Calu3 (cell line): ENCODE data around the gene SLC39A11. TPM values are rescaled to one million over a fixed set of nuclear protein-coding genes. Genes with fewer than 3 reads are reported as not detected.

Source experiments
- BruUV-seq: library from RNA; stranded (reverse); fragments of 400-500 nt; replicated peaks from 2 replicates; lab custom pipeline; 2021; lab: Mats Ljungman, UMichigan
- CTCF ChIA-PET: fragments of 300-600 bp; sonication (Branson Sonifier 250); formaldehyde crosslinking; loops from one replicate; lab custom pipeline; 2022; ENCODE audit warnings: antibody characterized with exemption; lab: Charles Lee
- DNase-seq: peaks from one replicate; pipeline ENCODE4 v3.0.0; 2022
- H3K27ac Mint-ChIP-seq: one replicate; pipeline ENCODE4 v1.8.0; 2022; ENCODE audit warnings: mixed read lengths; ENCODE audit not compliant: unreplicated experiment
- H3K27me3 Mint-ChIP-seq: one replicate; pipeline ENCODE4 v1.8.0; 2022; ENCODE audit warnings: mixed read lengths; ENCODE audit not compliant: unreplicated experiment
- H3K36me3 Mint-ChIP-seq: one replicate; pipeline ENCODE4 v1.8.0; 2022; ENCODE audit warnings: mild to moderate bottlenecking, moderate library complexity, mixed read lengths; ENCODE audit not compliant: insufficient read depth, unreplicated experiment
- H3K4me1 Mint-ChIP-seq: one replicate; pipeline ENCODE4 v1.8.0; 2022; ENCODE audit warnings: mild to moderate bottlenecking, low read depth, mixed read lengths; ENCODE audit not compliant: unreplicated experiment
- H3K4me3 Mint-ChIP-seq: one replicate; pipeline ENCODE4 v1.8.0; 2022; ENCODE audit warnings: mild to moderate bottlenecking, low read depth, moderate library complexity, mixed read lengths; ENCODE audit not compliant: unreplicated experiment
- H3K9me3 Mint-ChIP-seq: one replicate; pipeline ENCODE4 v1.8.0; 2022; ENCODE audit warnings: low read depth, mixed read lengths; ENCODE audit not compliant: unreplicated experiment
- intact Hi-C: fragments of 100-400 bp; cut with micrococcal nuclease; formaldehyde crosslinking; loops from one replicate; pipeline ENCODE4 v1.10.0; 2022; ENCODE audit not compliant: unreplicated experiment
- total RNA-seq: library from RNA; stranded (reverse); gene quantifications from 2 replicates; pipeline ENCODE4 v1.2.3, GENCODE V29; 2022
- TF ChIP-seq, protein P1 (sequence below): fragments of 200-600 bp; IDR thresholded peaks from one replicate; pipeline ENCODE4 v1.8.0; 2022; ENCODE audit warnings: antibody characterized with exemption; ENCODE audit not compliant: unreplicated experiment

The SLC39A11 gene
- total RNA-seq, 1 experiment from 2014 or later, result 60.3 TPM

DNA sequence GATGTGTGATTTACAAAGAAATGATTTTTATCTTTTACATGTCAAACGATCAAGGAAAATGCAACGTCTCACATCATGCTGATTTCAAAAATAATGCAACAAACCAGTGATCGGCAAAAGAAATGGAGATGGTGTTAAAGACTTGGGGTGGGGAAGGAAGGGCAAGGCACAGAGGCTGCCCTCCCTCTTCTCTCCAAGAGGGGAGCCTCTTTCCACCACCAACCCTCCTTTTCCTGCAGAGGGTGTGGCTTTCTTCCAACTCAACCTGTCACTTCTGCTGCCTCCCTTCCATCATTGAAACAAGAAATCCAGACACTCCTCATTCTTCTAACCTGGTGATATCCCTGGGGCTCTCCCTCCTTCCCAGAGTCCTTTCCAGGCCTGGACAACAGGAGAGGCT, 320.8 kb downstream of the SLC39A11 start:
- TF ChIP-seq, protein P1, sequence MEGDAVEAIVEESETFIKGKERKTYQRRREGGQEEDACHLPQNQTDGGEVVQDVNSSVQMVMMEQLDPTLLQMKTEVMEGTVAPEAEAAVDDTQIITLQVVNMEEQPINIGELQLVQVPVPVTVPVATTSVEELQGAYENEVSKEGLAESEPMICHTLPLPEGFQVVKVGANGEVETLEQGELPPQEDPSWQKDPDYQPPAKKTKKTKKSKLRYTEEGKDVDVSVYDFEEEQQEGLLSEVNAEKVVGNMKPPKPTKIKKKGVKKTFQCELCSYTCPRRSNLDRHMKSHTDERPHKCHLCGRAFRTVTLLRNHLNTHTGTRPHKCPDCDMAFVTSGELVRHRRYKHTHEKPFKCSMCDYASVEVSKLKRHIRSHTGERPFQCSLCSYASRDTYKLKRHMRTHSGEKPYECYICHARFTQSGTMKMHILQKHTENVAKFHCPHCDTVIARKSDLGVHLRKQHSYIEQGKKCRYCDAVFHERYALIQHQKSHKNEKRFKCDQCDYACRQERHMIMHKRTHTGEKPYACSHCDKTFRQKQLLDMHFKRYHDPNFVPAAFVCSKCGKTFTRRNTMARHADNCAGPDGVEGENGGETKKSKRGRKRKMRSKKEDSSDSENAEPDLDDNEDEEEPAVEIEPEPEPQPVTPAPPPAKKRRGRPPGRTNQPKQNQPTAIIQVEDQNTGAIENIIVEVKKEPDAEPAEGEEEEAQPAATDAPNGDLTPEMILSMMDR, result no peak
- no peak overlapping the region for H3K4me3 Mint-ChIP-seq

DNA sequence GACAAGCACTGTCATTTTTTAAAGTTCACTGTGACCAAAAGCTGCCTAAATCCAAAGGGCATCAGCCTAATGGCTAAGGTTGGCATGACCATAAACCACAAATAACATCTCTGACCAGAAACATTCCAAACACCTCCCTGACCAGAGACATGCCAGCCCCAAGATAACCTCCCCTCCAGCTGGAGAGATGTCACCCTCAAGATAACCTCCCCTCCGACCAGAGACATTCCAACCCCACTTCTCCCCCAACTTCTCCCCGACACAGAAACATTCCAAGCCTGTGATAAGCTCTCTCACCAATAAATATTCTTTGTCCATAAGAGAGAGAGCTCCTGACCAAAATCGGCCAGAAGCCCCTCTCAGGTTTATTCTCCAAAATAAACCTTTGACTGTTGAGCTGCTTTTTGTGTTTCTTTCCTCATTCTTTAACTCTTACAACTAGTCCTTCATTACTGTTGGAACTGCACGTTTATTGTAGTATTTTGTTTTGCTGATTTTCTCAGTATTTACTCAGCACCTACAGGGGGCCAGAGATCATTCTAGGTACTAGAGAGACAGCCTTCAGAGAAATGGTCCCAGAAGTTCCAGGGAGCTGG, 325.6 kb downstream of the SLC39A11 start:
- Mint-ChIP-seq H3K4me1 (no peaks in the 10 kb centered on the region), H3K36me3 (no peaks in the 10 kb centered on the region), H3K9me3 (peaks cover 13% of the 10 kb centered on the region), H3K27ac (no peak overlapping the region), H3K4me3 (no peak overlapping the region), H3K27me3 (no peaks in the 10 kb centered on the region)
- CTCF ChIA-PET, result no interaction called here
- DNase-seq, result no peak
- BruUV-seq, result no TSS peak
- TF ChIP-seq, protein P1, result no peak
- intact Hi-C loops, result no loop called here

More for the DNA sequence above, 320.8 kb downstream of the SLC39A11 start:
- Mint-ChIP-seq H3K27ac (no peak overlapping the region), H3K9me3 (peaks cover 6% of the 10 kb centered on the region), H3K27me3 (no peaks in the 10 kb centered on the region), H3K4me1 (no peaks in the 10 kb centered on the region), H3K36me3 (peaks cover 4% of the 10 kb centered on the region)
- CTCF ChIA-PET, result no interaction called here
- no peak for DNase-seq
- no TSS peak for BruUV-seq
- intact Hi-C loops, result no loop called here

DNA sequence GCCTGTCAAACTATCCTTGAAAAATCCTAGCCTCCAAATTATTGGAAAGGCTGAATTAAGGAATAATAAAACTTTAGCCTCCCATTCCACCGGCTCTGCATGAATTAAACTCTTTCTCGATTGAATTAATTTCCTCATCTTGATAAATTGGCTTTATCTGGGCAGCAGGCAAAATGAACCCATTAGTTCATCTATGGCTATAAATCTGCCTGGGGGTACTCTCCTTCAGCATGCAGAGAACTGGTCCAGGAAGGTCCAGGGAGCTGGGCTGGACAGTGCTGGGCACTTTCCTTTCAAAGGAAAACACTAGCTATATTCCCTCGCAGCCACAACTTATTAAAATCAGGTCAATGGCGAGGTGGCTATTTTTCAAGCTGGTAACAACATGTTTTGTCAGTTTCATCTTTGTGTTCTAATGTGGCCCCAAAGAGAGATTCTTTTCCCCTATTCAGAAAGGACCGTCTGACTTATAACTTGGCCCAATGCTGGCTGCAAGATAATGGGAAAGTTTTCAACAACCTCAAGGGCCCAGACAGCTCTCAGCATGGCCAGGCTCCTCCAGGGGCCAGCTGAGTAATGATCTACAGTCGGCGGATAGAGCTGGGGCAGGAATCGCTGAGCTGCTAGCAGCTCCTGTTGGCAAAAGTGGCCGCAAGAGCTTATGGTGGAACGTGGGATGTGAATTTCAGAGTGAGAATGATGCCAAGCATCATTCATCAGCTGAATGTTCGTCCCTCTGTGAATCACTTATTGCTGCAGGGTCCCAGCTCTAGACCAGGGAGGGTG, 326.9 kb downstream of the SLC39A11 start:
- no peak for DNase-seq
- Mint-ChIP-seq H3K9me3 (peaks cover 13% of the 10 kb centered on the region), H3K4me1 (no peaks in the 10 kb centered on the region), H3K4me3 (no peak overlapping the region), H3K27ac (no peak overlapping the region), H3K27me3 (no peaks in the 10 kb centered on the region), H3K36me3 (no peaks in the 10 kb centered on the region)
- intact Hi-C loops, result no loop called here
- TF ChIP-seq, protein P1, result no peak
- no TSS peak for BruUV-seq
- CTCF ChIA-PET, result interaction anchor here (0.6 kb wide), 1 partner anchor 48 kb away, joined by 4 read pairs; no protein-coding TSS in a partner anchor

DNA sequence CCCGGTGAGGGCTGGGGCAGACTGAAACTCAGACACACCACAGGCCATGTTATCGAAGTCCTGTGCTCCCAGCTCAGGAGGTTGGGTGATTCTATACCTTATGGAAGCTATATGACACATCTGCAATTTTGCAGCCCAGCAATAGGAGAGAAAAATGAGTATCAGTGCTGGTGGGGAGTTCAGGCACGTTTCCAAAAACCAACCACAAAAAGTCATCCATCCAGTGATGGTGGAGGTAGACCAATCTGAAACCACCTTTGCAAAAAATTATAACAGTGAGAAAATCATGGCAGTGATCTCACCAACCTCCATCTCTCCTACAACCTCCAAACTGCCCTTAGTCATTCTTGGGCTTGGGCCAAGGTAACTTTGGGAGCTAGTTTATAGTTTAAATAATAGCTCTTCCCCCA, 327.9 kb downstream of the SLC39A11 start:
- Mint-ChIP-seq H3K36me3 (no peaks in the 10 kb centered on the region), H3K27me3 (no peaks in the 10 kb centered on the region), H3K4me3 (no peak overlapping the region), H3K9me3 (peaks cover 13% of the 10 kb centered on the region), H3K4me1 (no peaks in the 10 kb centered on the region), H3K27ac (no peak overlapping the region)
- CTCF ChIA-PET, result no interaction called here
- DNase-seq, result no peak
- intact Hi-C loops, result no loop called here
- no TSS peak for BruUV-seq
- TF ChIP-seq, protein P1, result no peak
